ENCODE results near the gene TTC36. TPM values are rescaled to one million over a fixed set of nuclear protein-coding genes. Genes with fewer than 3 reads are reported as not detected.

The TTC36 gene
- polyA plus RNA-seq, 1 donor from 2014 or later = 4.3 TPM

- TF ChIP-seq REST (IDR thresholded peaks at IDR 0.05; ENCODE audit: borderline replicate concordance) = no peak
- TF ChIP-seq POLR2AphosphoS5 (IDR thresholded peaks at IDR 0.05) = no peak
- no peak for TF ChIP-seq CTCF (IDR thresholded peaks at IDR 0.05; ENCODE audit: poor library complexity, severe bottlenecking)
- TF ChIP-seq SMC3 (conservative IDR thresholded peaks at IDR 0.05; ENCODE audit: poor library complexity) = no peak
- no peak for TF ChIP-seq MXI1 (conservative IDR thresholded peaks at IDR 0.05; ENCODE audit: poor library complexity, severe bottlenecking)
- TF ChIP-seq TAF1 (IDR thresholded peaks at IDR 0.05; ENCODE audit: low read depth) = no peak
- no peak for TF ChIP-seq RAD21 (conservative IDR thresholded peaks at IDR 0.05)
- TF ChIP-seq EZH2 (IDR thresholded peaks at IDR 0.05; ENCODE audit: borderline replicate concordance, insufficient read depth, low read length, poor library complexity, severe bottlenecking) = no peak
- Histone ChIP-seq H3K9me3 (ENCODE audit: low read length) (no peaks in the 10 kb centered on the region), H2AFZ (ENCODE audit: low read depth, low read length) (no peak overlapping the region), H4K20me1 (ENCODE audit: insufficient read depth) (peaks cover 4% of the 10 kb centered on the region), H3K4me3 (ENCODE audit: low read length) (no peak overlapping the region), H3F3A (ENCODE audit: insufficient read depth, low read length, poor library complexity, severe bottlenecking) (no peaks in the 10 kb centered on the region), H3K9ac (ENCODE audit: low read length) (no peak overlapping the region), H3K27me3 (ENCODE audit: insufficient read depth, low read depth, low read length) (no peaks in the 10 kb centered on the region), H3K27ac (ENCODE audit: low read length) (no peak overlapping the region), H3K36me3 (ENCODE audit: insufficient read depth, low read length) (peaks cover 26% of the 10 kb centered on the region), H3K4me2 (ENCODE audit: low read length) (no peak overlapping the region), H3K79me2 (replicated peaks; ENCODE audit: insufficient read depth, low read length) (peaks cover 3% of the 10 kb centered on the region), H3K9me2 (ENCODE audit: insufficient read depth, low read length) (no peaks in the 10 kb centered on the region)
These were observed 24.1 kb upstream of the TTC36 start for GRCh38 chr11:118503216-118503615.

- Histone ChIP-seq H3K9me2 (ENCODE audit: insufficient read depth, low read length) (no peaks in the 10 kb centered on the region), H3K9me3 (ENCODE audit: low read length) (no peaks in the 10 kb centered on the region), H3K4me3 (ENCODE audit: low read length) (no peak overlapping the region), H3K36me3 (ENCODE audit: insufficient read depth, low read length) (peaks cover 21% of the 10 kb centered on the region), H3K27me3 (ENCODE audit: insufficient read depth, low read depth, low read length) (no peaks in the 10 kb centered on the region), H3K9ac (ENCODE audit: low read length) (no peak overlapping the region), H3K27ac (ENCODE audit: low read length) (no peak overlapping the region), H4K20me1 (ENCODE audit: insufficient read depth) (no peaks in the 10 kb centered on the region), H3K79me2 (replicated peaks; ENCODE audit: insufficient read depth, low read length) (no peaks in the 10 kb centered on the region), H3K4me2 (ENCODE audit: low read length) (no peak overlapping the region), H3F3A (ENCODE audit: insufficient read depth, low read length, poor library complexity, severe bottlenecking) (no peaks in the 10 kb centered on the region), H2AFZ (ENCODE audit: low read depth, low read length) (no peak overlapping the region)
- TF ChIP-seq CTCF (IDR thresholded peaks at IDR 0.05; ENCODE audit: poor library complexity, severe bottlenecking) (no peak), REST (IDR thresholded peaks at IDR 0.05; ENCODE audit: borderline replicate concordance) (no peak), MXI1 (conservative IDR thresholded peaks at IDR 0.05; ENCODE audit: poor library complexity, severe bottlenecking) (no peak), EZH2 (IDR thresholded peaks at IDR 0.05; ENCODE audit: borderline replicate concordance, insufficient read depth, low read length, poor library complexity, severe bottlenecking) (no peak), EP300 (conservative IDR thresholded peaks at IDR 0.05; ENCODE audit: poor library complexity, severe bottlenecking) (no peak), TAF1 (IDR thresholded peaks at IDR 0.05; ENCODE audit: low read depth) (no peak), SMC3 (conservative IDR thresholded peaks at IDR 0.05; ENCODE audit: poor library complexity) (no peak), RAD21 (conservative IDR thresholded peaks at IDR 0.05) (no peak), POLR2AphosphoS5 (IDR thresholded peaks at IDR 0.05) (no peak)
These were observed 15.7 kb upstream of the TTC36 start for GRCh38 chr11:118511601-118512000.
